ENCODE results near the gene ART1. TPM values are rescaled to one million over a fixed set of nuclear protein-coding genes. Genes with fewer than 3 reads are reported as not detected.
"Not testable (repeated sequence)": the region's sequence is repeated elsewhere in the genome, so short reads cannot be mapped to it uniquely, and the experiment has no call there.

Gene ART1
- total RNA-seq, 1 donor from 2014 or later: not detected

DNA sequence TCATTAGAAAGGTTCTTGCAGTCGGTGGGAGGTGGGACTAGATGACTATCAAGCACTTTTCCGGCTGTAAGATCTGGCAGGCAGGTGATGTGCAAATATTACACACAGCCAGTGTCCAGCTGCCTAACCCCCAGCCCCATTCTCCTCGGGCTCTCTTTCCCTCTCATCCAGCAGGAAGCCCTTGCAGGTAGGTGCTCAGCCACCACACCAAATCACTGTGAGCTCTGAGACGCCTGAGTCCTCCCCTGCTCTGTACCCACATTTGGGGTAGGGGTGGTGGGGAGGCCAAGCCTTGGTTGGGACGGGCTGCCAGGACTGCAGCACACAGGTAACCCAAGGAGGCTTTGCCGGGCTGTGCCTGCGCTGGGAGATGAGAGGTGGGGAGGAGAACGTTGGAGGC lies 3.7 kb upstream of the ART1 start:
- intact Hi-C loops (cut with micrococcal nuclease): no loop called here
- no peak for DNase-seq
- H3K9me3 Mint-ChIP-seq: no peaks in the 10 kb centered on the region
- H3K4me1 Mint-ChIP-seq: peaks cover 5% of the 10 kb centered on the region
- H3K4me3 Mint-ChIP-seq: peak overlapping the region; percentile 64
- H3K36me3 Mint-ChIP-seq (ENCODE audit: low read depth): no peaks in the 10 kb centered on the region
- no peak overlapping the region for H3K27ac Mint-ChIP-seq
- peaks cover 32% of the 10 kb centered on the region for H3K27me3 Mint-ChIP-seq

DNA sequence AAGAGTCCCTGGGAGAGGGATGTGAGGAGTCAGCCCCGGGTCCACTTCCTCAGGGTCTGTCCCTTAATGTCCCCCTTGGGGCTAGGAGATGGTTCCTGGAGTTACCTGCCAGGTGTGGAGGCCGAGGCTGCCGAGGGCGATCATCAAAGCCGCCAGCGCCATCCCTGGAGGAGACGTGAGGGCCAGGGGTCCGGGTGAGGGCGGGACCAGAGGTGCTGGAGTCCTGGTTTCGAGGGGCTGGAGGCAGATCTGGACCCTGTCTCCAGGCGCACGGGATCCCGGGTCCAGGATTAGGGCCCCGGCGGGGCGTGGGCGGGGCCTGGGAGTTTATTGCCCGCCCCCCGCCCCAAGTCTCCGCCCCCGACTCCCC lies 3.2 kb upstream of the ART1 start, which contains the start of gene ART5:
ART5 (minus strand) TSS at position 292 of the 370 bp plus-strand sequence; CDS start at position 162, 130 bp downstream.
- H3K4me3 Mint-ChIP-seq: peak within 1 kb of the TSS; percentile 74

DNA sequence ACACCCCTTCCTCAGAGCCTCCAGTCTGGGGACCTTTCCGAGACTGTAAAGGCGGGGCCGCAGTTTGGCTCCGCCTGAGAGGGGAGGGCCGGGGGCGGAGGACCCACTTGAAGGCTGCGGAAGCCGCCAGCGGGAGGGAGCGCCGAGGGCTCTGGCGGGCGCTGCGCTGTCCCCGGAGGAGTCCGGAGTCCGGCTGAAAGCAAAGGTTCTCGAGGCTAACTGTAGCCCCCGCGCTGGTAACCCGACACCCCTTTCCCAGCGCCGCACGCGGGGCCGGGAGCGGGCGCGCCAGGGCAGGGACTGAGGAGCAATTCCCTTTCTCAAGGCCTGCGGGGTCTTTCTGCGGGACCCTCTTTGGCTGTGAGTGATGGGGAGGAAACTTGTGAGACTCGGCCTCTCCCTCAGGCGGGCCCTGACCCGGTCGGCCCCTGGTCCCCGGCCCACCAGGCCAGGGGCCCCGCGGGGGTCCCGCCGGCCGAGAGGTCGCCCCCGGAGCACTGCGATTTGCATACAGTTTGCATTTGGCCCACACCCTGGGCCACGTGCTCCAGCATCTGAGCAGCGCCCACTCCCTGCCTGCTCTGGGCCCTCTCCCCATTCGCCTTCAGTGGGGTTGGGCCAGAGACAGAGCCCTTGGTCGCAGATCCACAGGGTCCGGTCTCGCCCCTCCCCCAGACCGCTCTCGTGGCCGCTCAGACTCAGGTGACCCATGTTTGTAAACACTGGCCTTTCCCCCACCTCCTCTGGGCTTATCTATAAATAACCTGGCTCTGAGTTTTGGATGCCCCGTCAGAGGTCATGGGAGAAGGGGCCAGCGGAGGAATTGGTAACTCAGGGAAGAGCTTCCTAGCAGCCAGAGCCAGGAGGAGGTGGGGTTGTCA lies 2.6 kb upstream of the ART1 start:
- intact Hi-C loops (cut with micrococcal nuclease): no loop called here
- Mint-ChIP-seq H3K27me3 (peaks cover 32% of the 10 kb centered on the region), H3K9me3 (no peaks in the 10 kb centered on the region), H3K4me1 (peaks cover 5% of the 10 kb centered on the region), H3K27ac (no peak overlapping the region), H3K36me3 (ENCODE audit: low read depth) (no peaks in the 10 kb centered on the region), H3K4me3 (peak overlapping the region; percentile 74)
- peak; percentile 93 for DNase-seq

More for the DNA sequence above, 3.2 kb upstream of the ART1 start, which contains the start of gene ART5:
- no peak within 1 kb of the TSS for H3K27ac Mint-ChIP-seq
- peaks cover 5% of the 10 kb centered on the region for H3K4me1 Mint-ChIP-seq
- H3K36me3 Mint-ChIP-seq (ENCODE audit: low read depth): no peaks in the 10 kb centered on the region
- peaks cover 32% of the 10 kb centered on the region for H3K27me3 Mint-ChIP-seq
- DNase-seq: no peak
- intact Hi-C loops (cut with micrococcal nuclease): no loop called here
- H3K9me3 Mint-ChIP-seq: no peaks in the 10 kb centered on the region

DNA sequence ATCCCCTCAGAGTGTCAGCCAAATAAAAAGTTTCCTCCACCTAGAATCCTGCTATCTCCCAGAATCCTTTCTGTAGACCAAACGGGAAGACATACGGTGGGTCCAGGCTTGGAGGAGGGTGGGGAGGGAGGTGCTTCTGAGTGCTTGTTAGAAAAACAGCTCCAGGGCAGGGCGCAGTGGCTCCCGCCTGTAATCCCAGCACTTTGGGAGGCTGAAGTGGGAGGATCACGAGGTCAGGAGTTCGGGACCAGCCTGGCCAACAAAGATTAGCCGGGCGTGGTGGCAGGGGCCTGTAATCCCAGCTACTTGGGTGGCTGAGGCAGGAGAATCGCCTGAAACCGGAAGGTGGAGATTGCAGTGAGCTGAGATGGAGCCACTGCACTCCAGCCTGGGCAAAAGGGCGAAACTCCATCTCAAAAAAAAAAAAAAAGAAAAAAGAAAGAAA lies 1.8 kb upstream of the ART1 start:
- intact Hi-C loops (cut with micrococcal nuclease): not testable (repeated sequence)

DNA sequence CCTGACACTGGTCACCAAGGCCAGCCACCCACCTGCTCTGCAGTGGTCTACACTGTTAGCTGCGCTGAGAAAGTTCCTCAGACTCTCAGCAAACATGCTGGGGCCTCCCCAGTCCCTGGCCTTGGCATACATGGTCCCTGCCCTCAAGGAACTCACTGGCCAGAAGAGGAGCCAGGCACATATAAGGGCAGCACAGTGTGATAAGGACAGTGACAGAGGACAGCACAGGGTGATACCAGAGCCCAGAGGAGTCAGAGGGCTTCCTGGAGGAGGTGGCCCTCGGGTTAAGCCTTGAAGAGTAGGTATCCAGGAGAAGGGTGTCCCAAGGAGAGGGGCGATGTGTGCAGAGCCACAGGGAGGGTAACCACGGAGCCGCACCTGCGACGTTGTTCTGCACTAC lies 624 bp downstream of the ART1 start:
- H3K4me3 Mint-ChIP-seq: no peak overlapping the region
- no peak overlapping the region for H3K27ac Mint-ChIP-seq
- no peaks in the 10 kb centered on the region for H3K9me3 Mint-ChIP-seq
- H3K36me3 Mint-ChIP-seq (ENCODE audit: low read depth): no peaks in the 10 kb centered on the region
- DNase-seq: no peak
- H3K4me1 Mint-ChIP-seq: peaks cover 5% of the 10 kb centered on the region
- intact Hi-C loops (cut with micrococcal nuclease): no loop called here
- peaks cover 46% of the 10 kb centered on the region for H3K27me3 Mint-ChIP-seq

More for the DNA sequence above, 1.8 kb upstream of the ART1 start:
- not testable (repeated sequence) for DNase-seq; H3K36me3 Mint-ChIP-seq (ENCODE audit: low read depth); H3K9me3 Mint-ChIP-seq; H3K27ac Mint-ChIP-seq; H3K4me1 Mint-ChIP-seq
- peaks cover 33% of the 10 kb centered on the region for H3K27me3 Mint-ChIP-seq
- peak overlapping the region; percentile 74 for H3K4me3 Mint-ChIP-seq

DNA sequence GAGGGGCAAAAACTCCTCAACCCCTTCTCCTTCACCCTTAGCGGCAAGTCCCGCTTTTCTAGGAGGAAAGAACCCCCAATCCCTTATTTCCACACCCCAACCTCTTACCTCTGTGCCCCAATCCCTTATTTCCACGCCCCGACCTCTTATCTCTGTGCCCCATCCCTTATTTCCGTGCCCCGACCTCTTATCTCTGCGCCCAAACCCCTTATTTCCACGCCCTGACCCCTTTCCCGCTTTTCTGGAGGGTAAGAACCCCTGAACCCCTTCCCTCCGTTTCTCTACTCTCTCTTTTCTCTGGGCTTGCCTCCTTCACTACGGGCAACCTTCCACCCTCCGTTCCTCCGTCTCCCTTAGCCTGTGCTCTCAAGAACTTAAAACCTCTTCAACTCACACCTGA lies 3.9 kb downstream of the ART1 start:
- DNase-seq; H3K36me3 Mint-ChIP-seq (ENCODE audit: low read depth); H3K4me1 Mint-ChIP-seq; intact Hi-C loops (cut with micrococcal nuclease); H3K27ac Mint-ChIP-seq; H3K4me3 Mint-ChIP-seq; H3K9me3 Mint-ChIP-seq: not testable (repeated sequence)
- H3K27me3 Mint-ChIP-seq: peaks cover 29% of the 10 kb centered on the region

DNA sequence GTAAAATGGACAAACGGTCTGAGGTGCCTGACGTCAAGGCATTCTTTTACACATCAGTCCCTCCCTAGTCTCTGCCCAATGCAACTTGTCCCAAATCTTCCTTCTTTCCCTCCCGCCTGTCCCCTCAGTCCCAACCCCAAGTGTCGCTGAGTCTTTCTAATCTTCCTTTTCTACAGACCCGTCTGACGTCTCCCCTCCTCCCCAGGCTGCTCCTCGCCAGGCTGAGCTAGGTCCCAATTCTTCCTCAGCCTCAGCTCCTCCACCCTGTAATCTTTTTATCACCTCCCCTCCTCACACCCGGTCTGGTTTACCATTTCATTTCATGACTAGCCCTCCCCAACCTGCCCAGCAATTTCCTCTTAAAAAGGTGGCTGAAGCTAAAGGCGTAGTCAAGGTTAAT lies 4.4 kb downstream of the ART1 start:
- intact Hi-C loops (cut with micrococcal nuclease); H3K4me3 Mint-ChIP-seq; H3K27ac Mint-ChIP-seq; H3K4me1 Mint-ChIP-seq; H3K9me3 Mint-ChIP-seq; H3K36me3 Mint-ChIP-seq (ENCODE audit: low read depth); DNase-seq: not testable (repeated sequence)
- H3K27me3 Mint-ChIP-seq: peaks cover 27% of the 10 kb centered on the region

DNA sequence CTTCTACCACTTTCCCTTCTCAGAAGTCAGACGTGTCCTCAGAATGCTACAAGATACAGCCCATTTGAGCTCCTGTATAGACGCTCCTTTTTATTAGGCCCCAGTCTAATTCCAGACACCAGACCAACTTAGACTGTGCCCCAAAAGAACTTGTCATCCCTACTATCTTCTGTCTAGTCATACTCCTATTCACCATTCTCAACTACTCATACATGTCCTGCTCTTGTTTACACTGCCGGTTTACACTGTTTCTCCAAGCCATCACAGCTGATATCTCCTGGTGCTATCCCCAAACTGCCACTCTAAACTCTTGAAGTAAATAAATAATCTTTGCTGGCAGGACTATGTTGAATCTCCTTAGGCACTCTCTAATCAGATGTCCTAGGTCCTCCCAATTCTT lies 7.6 kb downstream of the ART1 start:
- H3K4me3 Mint-ChIP-seq; H3K36me3 Mint-ChIP-seq (ENCODE audit: low read depth); intact Hi-C loops (cut with micrococcal nuclease): not testable (repeated sequence)

DNA sequence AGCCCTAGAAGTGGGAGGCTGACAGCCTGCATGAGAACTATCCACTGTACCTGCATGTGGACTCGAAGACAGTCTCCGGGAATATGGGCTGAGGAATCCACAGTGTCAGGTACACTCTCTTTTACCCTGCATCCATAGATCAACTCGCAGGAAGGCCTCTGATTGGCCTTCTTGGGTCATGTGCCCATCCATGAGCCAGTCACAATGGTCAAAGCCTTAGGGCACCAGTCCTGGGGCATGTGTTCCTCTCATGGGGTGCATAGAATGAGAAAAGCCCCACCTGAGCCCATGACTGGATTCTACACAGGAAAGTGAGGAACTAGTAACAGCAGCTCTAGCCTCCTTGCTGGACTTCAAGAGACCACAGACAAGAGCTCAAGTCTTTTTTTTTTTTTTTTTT lies 10.6 kb downstream of the ART1 start:
- H3K27me3 Mint-ChIP-seq: peaks cover 15% of the 10 kb centered on the region
- no peak for DNase-seq
- H3K4me1 Mint-ChIP-seq: no peaks in the 10 kb centered on the region
- H3K4me3 Mint-ChIP-seq: no peak overlapping the region
- H3K27ac Mint-ChIP-seq: no peak overlapping the region
- intact Hi-C loops (cut with micrococcal nuclease): no loop called here
- no peaks in the 10 kb centered on the region for H3K9me3 Mint-ChIP-seq
- H3K36me3 Mint-ChIP-seq (ENCODE audit: low read depth): no peaks in the 10 kb centered on the region

More for the DNA sequence above, 7.6 kb downstream of the ART1 start:
- H3K27me3 Mint-ChIP-seq: peaks cover 25% of the 10 kb centered on the region
- not testable (repeated sequence) for H3K9me3 Mint-ChIP-seq, H3K4me1 Mint-ChIP-seq, DNase-seq, H3K27ac Mint-ChIP-seq

DNA sequence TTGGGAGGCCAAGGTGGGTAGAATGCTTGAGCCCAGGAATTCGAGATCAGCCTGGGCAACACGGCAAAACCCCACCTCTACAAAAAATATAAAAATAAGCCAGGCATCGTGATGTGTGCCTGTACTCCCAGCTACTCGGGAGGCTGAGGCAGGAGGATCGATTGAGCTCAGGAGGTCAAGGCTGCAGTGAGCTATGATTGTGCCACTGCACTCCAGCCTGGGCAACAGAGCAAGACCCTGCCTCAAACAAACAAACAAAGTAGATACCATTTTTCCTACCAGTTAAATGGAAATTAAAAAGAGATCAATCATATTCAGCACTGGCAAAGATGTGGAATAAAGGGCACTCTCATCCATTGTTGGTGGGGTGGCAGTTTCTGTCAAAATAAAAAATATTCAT lies 12.4 kb downstream of the ART1 start:
- H3K4me3 Mint-ChIP-seq; intact Hi-C loops (cut with micrococcal nuclease); H3K27ac Mint-ChIP-seq; H3K9me3 Mint-ChIP-seq; H3K27me3 Mint-ChIP-seq; H3K4me1 Mint-ChIP-seq; H3K36me3 Mint-ChIP-seq (ENCODE audit: low read depth); DNase-seq: not testable (repeated sequence)

DNA sequence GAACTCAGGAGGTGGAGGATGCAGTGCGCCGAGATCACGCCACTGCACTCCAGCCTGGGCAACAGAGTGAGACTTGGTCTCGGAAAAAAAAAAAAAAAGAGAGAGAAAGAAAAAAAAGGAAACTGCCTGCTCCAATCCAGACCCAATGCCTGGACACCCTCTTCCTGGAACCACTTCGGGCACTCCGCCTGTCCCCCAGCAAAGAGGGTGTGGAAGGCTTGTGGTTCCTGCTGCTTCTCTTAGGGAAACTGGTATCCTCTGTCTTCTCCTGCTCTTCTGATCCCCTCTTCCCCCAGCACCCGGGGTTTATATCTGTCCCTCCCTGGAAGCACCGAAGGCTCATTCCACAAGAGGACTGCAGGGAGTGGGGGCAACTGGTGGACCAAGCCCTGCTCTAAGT lies 13.3 kb downstream of the ART1 start:
- DNase-seq: no peak
- Mint-ChIP-seq H3K27ac (no peak overlapping the region), H3K4me3 (no peak overlapping the region), H3K27me3 (peaks cover 9% of the 10 kb centered on the region), H3K9me3 (no peaks in the 10 kb centered on the region), H3K4me1 (no peaks in the 10 kb centered on the region), H3K36me3 (ENCODE audit: low read depth) (no peaks in the 10 kb centered on the region)
- intact Hi-C loops (cut with micrococcal nuclease): no loop called here

DNA sequence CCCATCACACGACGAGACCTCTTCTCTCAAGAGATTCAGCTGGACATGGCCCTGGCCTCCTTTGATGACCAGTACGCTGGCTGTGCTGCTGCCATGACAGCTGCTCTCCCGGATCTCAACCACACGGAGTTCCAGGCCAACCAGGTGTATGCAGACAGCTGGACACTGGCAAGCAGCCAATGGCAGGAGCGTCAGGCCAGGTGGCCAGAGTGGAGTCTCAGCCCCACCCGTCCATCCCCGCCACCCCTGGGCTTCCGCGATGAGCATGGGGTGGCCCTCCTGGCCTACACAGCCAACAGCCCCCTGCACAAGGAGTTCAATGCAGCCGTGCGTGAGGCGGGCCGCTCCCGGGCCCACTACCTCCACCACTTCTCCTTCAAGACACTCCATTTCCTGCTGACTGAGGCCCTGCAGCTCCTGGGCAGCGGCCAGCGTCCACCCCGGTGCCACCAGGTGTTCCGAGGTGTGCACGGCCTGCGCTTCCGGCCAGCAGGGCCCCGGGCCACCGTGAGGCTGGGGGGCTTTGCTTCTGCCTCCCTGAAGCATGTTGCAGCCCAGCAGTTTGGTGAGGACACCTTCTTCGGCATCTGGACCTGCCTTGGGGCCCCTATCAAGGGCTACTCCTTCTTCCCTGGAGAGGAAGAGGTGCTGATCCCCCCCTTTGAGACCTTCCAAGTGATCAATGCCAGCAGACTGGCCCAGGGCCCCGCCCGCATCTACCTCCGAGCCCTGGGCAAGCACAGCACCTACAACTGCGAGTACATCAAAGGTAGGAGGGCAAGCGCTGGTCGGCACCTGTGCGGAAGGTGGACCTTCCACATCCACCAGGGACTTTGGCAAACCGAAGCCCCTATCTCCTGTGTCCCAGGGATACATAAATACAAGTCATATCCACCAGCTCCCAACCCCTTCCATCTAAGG lies 14.9 kb downstream of the ART1 start:
- H3K27me3 Mint-ChIP-seq: peaks cover 9% of the 10 kb centered on the region
- no peaks in the 10 kb centered on the region for H3K9me3 Mint-ChIP-seq
- no peaks in the 10 kb centered on the region for H3K4me1 Mint-ChIP-seq
- intact Hi-C loops (cut with micrococcal nuclease): no loop called here
- H3K27ac Mint-ChIP-seq: no peak overlapping the region
- no peak overlapping the region for H3K4me3 Mint-ChIP-seq
- no peak for DNase-seq
- H3K36me3 Mint-ChIP-seq (ENCODE audit: low read depth): peaks cover 7% of the 10 kb centered on the region

DNA sequence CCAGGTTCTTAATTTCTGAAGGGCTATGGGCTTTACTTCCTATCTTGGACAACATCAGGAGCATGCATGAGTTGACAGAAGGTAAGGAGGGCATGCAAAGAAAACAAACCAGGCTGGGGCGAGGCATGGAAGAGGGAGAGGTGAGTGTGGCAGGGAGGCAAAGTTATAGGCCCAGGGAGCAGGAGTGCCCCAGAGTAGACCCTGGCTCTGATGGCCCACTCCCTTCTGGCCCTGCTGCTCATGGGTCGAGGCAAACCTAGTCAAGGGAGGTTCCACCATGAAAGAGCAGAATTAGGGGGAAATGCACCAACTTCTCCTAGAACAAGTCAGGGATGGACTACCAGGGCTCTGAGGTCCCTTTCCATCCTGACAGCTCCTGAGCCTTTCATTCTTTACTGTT lies 16.0 kb downstream of the ART1 start:
- no peak for DNase-seq
- peaks cover 6% of the 10 kb centered on the region for H3K27me3 Mint-ChIP-seq
- intact Hi-C loops (cut with micrococcal nuclease): no loop called here
- peaks cover 16% of the 10 kb centered on the region for H3K36me3 Mint-ChIP-seq (ENCODE audit: low read depth)
- H3K9me3 Mint-ChIP-seq: no peaks in the 10 kb centered on the region
- no peak overlapping the region for H3K4me3 Mint-ChIP-seq
- H3K4me1 Mint-ChIP-seq: no peaks in the 10 kb centered on the region
- no peak overlapping the region for H3K27ac Mint-ChIP-seq

DNA sequence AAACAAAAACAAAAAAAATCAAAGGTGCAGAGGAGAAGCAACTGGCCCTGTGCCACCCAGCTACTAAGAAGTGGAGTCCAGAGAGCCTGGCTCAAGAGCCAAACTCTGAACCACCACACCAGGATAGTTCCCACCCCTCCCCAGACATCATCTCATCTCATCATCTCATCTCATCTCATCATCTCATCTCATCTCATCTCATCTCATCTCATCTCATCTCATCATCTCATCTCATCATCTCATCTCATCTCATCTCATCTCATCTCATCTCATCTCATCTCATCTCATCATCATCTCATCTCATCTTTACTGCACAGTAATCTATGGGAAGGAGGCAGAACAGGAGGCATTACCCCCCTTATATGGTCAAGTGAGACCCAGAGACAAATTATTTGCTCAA lies 17.9 kb downstream of the ART1 start:
- Mint-ChIP-seq H3K36me3 (ENCODE audit: low read depth) (peaks cover 17% of the 10 kb centered on the region), H3K4me3 (no peak overlapping the region), H3K9me3 (no peaks in the 10 kb centered on the region), H3K27me3 (peaks cover 4% of the 10 kb centered on the region), H3K4me1 (no peaks in the 10 kb centered on the region), H3K27ac (no peak overlapping the region)
- intact Hi-C loops (cut with micrococcal nuclease): no loop called here
- no peak for DNase-seq

Data from activated CD4-positive, alpha-beta T cell treated with anti-CD3 and anti-CD28 coated beads, Interleukin-2, amount 10 ng/mL, durations not matched to agents 24 days and 14 days (primary cell).